ENCODE data around the gene EXOC6B. TPM values are rescaled to one million over a fixed set of nuclear protein-coding genes. Genes with fewer than 3 reads are reported as not detected.

Gene EXOC6B
- polyA plus RNA-seq, 4 donors, result 6.9 to 12.6 (median 8.5) TPM

- no peak for DNase-seq
- H3K27ac ChIP-seq (ENCODE audit: low read depth in 1 of 3, low read length in 2 of 3), result no peak overlapping the region
- H3K4me1 ChIP-seq (ENCODE audit: control insufficient read depth in 3 of 3, insufficient read depth in 2 of 3, low read depth in 1 of 3, low read length in 2 of 3), result peaks cover 0 to 5% (median 0%) of the 10 kb centered on the region in 3 donors
- H3K9me3 ChIP-seq (ENCODE audit: control insufficient read depth in 2 of 2, insufficient read depth in 1 of 2, low read depth in 1 of 2, low read length in 1 of 2), result no peaks in the 10 kb centered on the region
- H3K36me3 ChIP-seq (ENCODE audit: control insufficient read depth in 3 of 3, insufficient read depth in 2 of 3, low read depth in 1 of 3, low read length in 3 of 3), result peaks cover 2 to 10% (median 9%) of the 10 kb centered on the region in 3 donors
- no peak for FAIRE-seq
- no peak overlapping the region for H3K4me3 ChIP-seq (ENCODE audit: low read depth in 1 of 3, low read length in 3 of 3)
- no peaks in the 10 kb centered on the region for H3K27me3 ChIP-seq (ENCODE audit: control insufficient read depth in 3 of 3, insufficient read depth in 3 of 3, low read length in 3 of 3)
- WGBS, 3 donors, result 88 to 97% (median 91%) methylated on average over 2 of the region's 2 CpGs
Observed at GRCh38 chr2:72181616-72182015, 644.2 kb downstream of the EXOC6B start.

- no peaks in the 10 kb centered on the region for H3K27me3 ChIP-seq (ENCODE audit: control insufficient read depth in 3 of 3, insufficient read depth in 3 of 3, low read length in 3 of 3)
- DNase-seq (no peak), FAIRE-seq (no peak)
- peaks cover 0 to 5% (median 0%) of the 10 kb centered on the region in 3 donors for H3K4me1 ChIP-seq (ENCODE audit: control insufficient read depth in 3 of 3, insufficient read depth in 2 of 3, low read depth in 1 of 3, low read length in 2 of 3)
- H3K9me3 ChIP-seq (ENCODE audit: control insufficient read depth in 2 of 2, insufficient read depth in 1 of 2, low read depth in 1 of 2, low read length in 1 of 2), result no peaks in the 10 kb centered on the region
- 85 to 97% (median 93%) methylated on average over 1 of the region's 1 CpG for WGBS, 3 donors
- H3K36me3 ChIP-seq (ENCODE audit: control insufficient read depth in 3 of 3, insufficient read depth in 2 of 3, low read depth in 1 of 3, low read length in 3 of 3), result peaks cover 2 to 10% (median 9%) of the 10 kb centered on the region in 3 donors
- H3K27ac ChIP-seq (ENCODE audit: low read depth in 1 of 3, low read length in 2 of 3), result no peak overlapping the region
- H3K4me3 ChIP-seq (ENCODE audit: low read depth in 1 of 3, low read length in 3 of 3), result no peak overlapping the region
Observed at GRCh38 chr2:72180351-72180750, 645.5 kb downstream of the EXOC6B start.

GRCh38 chr2:72178551-72178950, 647.3 kb downstream of the EXOC6B start:
- Histone ChIP-seq H3K27me3 (ENCODE audit: control insufficient read depth in 3 of 3, insufficient read depth in 3 of 3, low read length in 3 of 3) (no peaks in the 10 kb centered on the region), H3K4me1 (ENCODE audit: control insufficient read depth in 3 of 3, insufficient read depth in 2 of 3, low read depth in 1 of 3, low read length in 2 of 3) (no peaks in the 10 kb centered on the region), H3K9me3 (ENCODE audit: control insufficient read depth in 2 of 2, insufficient read depth in 1 of 2, low read depth in 1 of 2, low read length in 1 of 2) (no peaks in the 10 kb centered on the region), H3K27ac (ENCODE audit: low read depth in 1 of 3, low read length in 2 of 3) (no peak overlapping the region), H3K4me3 (ENCODE audit: low read depth in 1 of 3, low read length in 3 of 3) (no peak overlapping the region), H3K36me3 (ENCODE audit: control insufficient read depth in 3 of 3, insufficient read depth in 2 of 3, low read depth in 1 of 3, low read length in 3 of 3) (peaks cover 2 to 10% (median 9%) of the 10 kb centered on the region in 3 donors)
- WGBS, 3 donors, result 91 to 100% (median 95%) methylated on average over 2 of the region's 2 CpGs
- DNase-seq (no peak), FAIRE-seq (no peak)

- FAIRE-seq (no peak), DNase-seq (no peak)
- 45 to 78% (median 56%) methylated on average over 1 of the region's 1 CpG for WGBS, 3 donors
- H3K27me3 ChIP-seq (ENCODE audit: control insufficient read depth in 3 of 3, insufficient read depth in 3 of 3, low read length in 3 of 3), result no peaks in the 10 kb centered on the region
- H3K27ac ChIP-seq (ENCODE audit: low read depth in 1 of 3, low read length in 2 of 3), result no peak overlapping the region
- no peak overlapping the region for H3K4me3 ChIP-seq (ENCODE audit: low read depth in 1 of 3, low read length in 3 of 3)
- no peaks in the 10 kb centered on the region for H3K4me1 ChIP-seq (ENCODE audit: control insufficient read depth in 3 of 3, insufficient read depth in 2 of 3, low read depth in 1 of 3, low read length in 2 of 3)
- no peaks in the 10 kb centered on the region for H3K9me3 ChIP-seq (ENCODE audit: control insufficient read depth in 2 of 2, insufficient read depth in 1 of 2, low read depth in 1 of 2, low read length in 1 of 2)
- H3K36me3 ChIP-seq (ENCODE audit: control insufficient read depth in 3 of 3, insufficient read depth in 2 of 3, low read depth in 1 of 3, low read length in 3 of 3), result peaks cover 0 to 10% (median 9%) of the 10 kb centered on the region in 3 donors
Observed at GRCh38 chr2:72176281-72176680, 649.6 kb downstream of the EXOC6B start.

- DNase-seq (no peak), FAIRE-seq (no peak)
- Histone ChIP-seq H3K27me3 (ENCODE audit: control insufficient read depth in 3 of 3, insufficient read depth in 3 of 3, low read length in 3 of 3) (no peaks in the 10 kb centered on the region), H3K27ac (ENCODE audit: low read depth in 1 of 3, low read length in 2 of 3) (no peak overlapping the region), H3K4me1 (ENCODE audit: control insufficient read depth in 3 of 3, insufficient read depth in 2 of 3, low read depth in 1 of 3, low read length in 2 of 3) (no peaks in the 10 kb centered on the region), H3K36me3 (ENCODE audit: control insufficient read depth in 3 of 3, insufficient read depth in 2 of 3, low read depth in 1 of 3, low read length in 3 of 3) (peaks cover 0 to 10% (median 9%) of the 10 kb centered on the region in 3 donors), H3K9me3 (ENCODE audit: control insufficient read depth in 2 of 2, insufficient read depth in 1 of 2, low read depth in 1 of 2, low read length in 1 of 2) (no peaks in the 10 kb centered on the region), H3K4me3 (ENCODE audit: low read depth in 1 of 3, low read length in 3 of 3) (no peak overlapping the region)
- WGBS, 3 donors, result 85 to 88% (median 86%) methylated on average over 4 of the region's 4 CpGs
Observed at GRCh38 chr2:72175636-72176035, 650.2 kb downstream of the EXOC6B start.

- DNase-seq (no peak), FAIRE-seq (no peak)
- Histone ChIP-seq H3K27ac (ENCODE audit: low read depth in 1 of 3, low read length in 2 of 3) (no peak overlapping the region), H3K27me3 (ENCODE audit: control insufficient read depth in 3 of 3, insufficient read depth in 3 of 3, low read length in 3 of 3) (no peaks in the 10 kb centered on the region), H3K4me1 (ENCODE audit: control insufficient read depth in 3 of 3, insufficient read depth in 2 of 3, low read depth in 1 of 3, low read length in 2 of 3) (no peaks in the 10 kb centered on the region), H3K4me3 (ENCODE audit: low read depth in 1 of 3, low read length in 3 of 3) (no peak overlapping the region), H3K36me3 (ENCODE audit: control insufficient read depth in 3 of 3, insufficient read depth in 2 of 3, low read depth in 1 of 3, low read length in 3 of 3) (peaks cover 0 to 8% (median 5%) of the 10 kb centered on the region in 3 donors), H3K9me3 (ENCODE audit: control insufficient read depth in 2 of 2, insufficient read depth in 1 of 2, low read depth in 1 of 2, low read length in 1 of 2) (no peaks in the 10 kb centered on the region)
- WGBS, 3 donors, result 73 to 87% (median 80%) methylated on average over 8 of the region's 8 CpGs
Observed at GRCh38 chr2:72173640-72174321, 652.1 kb downstream of the EXOC6B start.

GRCh38 chr2:72172478-72172877, 653.4 kb downstream of the EXOC6B start:
- FAIRE-seq (no peak), DNase-seq (no peak)
- no peaks in the 10 kb centered on the region for H3K4me1 ChIP-seq (ENCODE audit: control insufficient read depth in 3 of 3, insufficient read depth in 2 of 3, low read depth in 1 of 3, low read length in 2 of 3)
- H3K9me3 ChIP-seq (ENCODE audit: control insufficient read depth in 2 of 2, insufficient read depth in 1 of 2, low read depth in 1 of 2, low read length in 1 of 2), result no peaks in the 10 kb centered on the region
- H3K27ac ChIP-seq (ENCODE audit: low read depth in 1 of 3, low read length in 2 of 3), result no peak overlapping the region
- no peak overlapping the region for H3K4me3 ChIP-seq (ENCODE audit: low read depth in 1 of 3, low read length in 3 of 3)
- H3K36me3 ChIP-seq (ENCODE audit: control insufficient read depth in 3 of 3, insufficient read depth in 2 of 3, low read depth in 1 of 3, low read length in 3 of 3), result peaks cover 0 to 2% (median 0%) of the 10 kb centered on the region in 3 donors
- WGBS, 3 donors, result 81 to 94% (median 91%) methylated on average over 2 of the region's 2 CpGs
- no peaks in the 10 kb centered on the region for H3K27me3 ChIP-seq (ENCODE audit: control insufficient read depth in 3 of 3, insufficient read depth in 3 of 3, low read length in 3 of 3)

- Histone ChIP-seq H3K4me3 (ENCODE audit: low read depth in 1 of 3, low read length in 3 of 3) (no peak overlapping the region), H3K27me3 (ENCODE audit: control insufficient read depth in 3 of 3, insufficient read depth in 3 of 3, low read length in 3 of 3) (no peaks in the 10 kb centered on the region), H3K27ac (ENCODE audit: low read depth in 1 of 3, low read length in 2 of 3) (no peak overlapping the region), H3K9me3 (ENCODE audit: control insufficient read depth in 2 of 2, insufficient read depth in 1 of 2, low read depth in 1 of 2, low read length in 1 of 2) (no peaks in the 10 kb centered on the region), H3K36me3 (ENCODE audit: control insufficient read depth in 3 of 3, insufficient read depth in 2 of 3, low read depth in 1 of 3, low read length in 3 of 3) (no peaks in the 10 kb centered on the region), H3K4me1 (ENCODE audit: control insufficient read depth in 3 of 3, insufficient read depth in 2 of 3, low read depth in 1 of 3, low read length in 2 of 3) (no peaks in the 10 kb centered on the region)
- DNase-seq (no peak), FAIRE-seq (no peak)
- 82 to 97% (median 85%) methylated on average over 3 of the region's 3 CpGs for WGBS, 3 donors
Observed at GRCh38 chr2:72166279-72166678, 659.6 kb downstream of the EXOC6B start.

GRCh38 chr2:72165792-72166191, 660.0 kb downstream of the EXOC6B start:
- no peak for FAIRE-seq
- no peaks in the 10 kb centered on the region for H3K27me3 ChIP-seq (ENCODE audit: control insufficient read depth in 3 of 3, insufficient read depth in 3 of 3, low read length in 3 of 3)
- H3K4me3 ChIP-seq (ENCODE audit: low read depth in 1 of 3, low read length in 3 of 3), result no peak overlapping the region
- 80 to 89% (median 86%) methylated on average over 3 of the region's 3 CpGs for WGBS, 3 donors
- H3K36me3 ChIP-seq (ENCODE audit: control insufficient read depth in 3 of 3, insufficient read depth in 2 of 3, low read depth in 1 of 3, low read length in 3 of 3), result no peaks in the 10 kb centered on the region
- no peak for DNase-seq
- H3K27ac ChIP-seq (ENCODE audit: low read depth in 1 of 3, low read length in 2 of 3), result no peak overlapping the region
- no peaks in the 10 kb centered on the region for H3K9me3 ChIP-seq (ENCODE audit: control insufficient read depth in 2 of 2, insufficient read depth in 1 of 2, low read depth in 1 of 2, low read length in 1 of 2)
- H3K4me1 ChIP-seq (ENCODE audit: control insufficient read depth in 3 of 3, insufficient read depth in 2 of 3, low read depth in 1 of 3, low read length in 2 of 3), result no peaks in the 10 kb centered on the region
